ENCODE results near the gene TFAM. TPM values are rescaled to one million over a fixed set of nuclear protein-coding genes. Genes with fewer than 3 reads are reported as not detected.

The TFAM gene
- total RNA-seq, 1 donor from 2014 or later, result 26.4 TPM

GRCh38 chr10:58362027-58362789, 23.0 kb upstream of the TFAM start:
- ATAC-seq (ENCODE audit: poor library complexity), result no peak
- DNase-seq, result no peak
- intact Hi-C loops (cut with DNase I), result no loop called here

DNA sequence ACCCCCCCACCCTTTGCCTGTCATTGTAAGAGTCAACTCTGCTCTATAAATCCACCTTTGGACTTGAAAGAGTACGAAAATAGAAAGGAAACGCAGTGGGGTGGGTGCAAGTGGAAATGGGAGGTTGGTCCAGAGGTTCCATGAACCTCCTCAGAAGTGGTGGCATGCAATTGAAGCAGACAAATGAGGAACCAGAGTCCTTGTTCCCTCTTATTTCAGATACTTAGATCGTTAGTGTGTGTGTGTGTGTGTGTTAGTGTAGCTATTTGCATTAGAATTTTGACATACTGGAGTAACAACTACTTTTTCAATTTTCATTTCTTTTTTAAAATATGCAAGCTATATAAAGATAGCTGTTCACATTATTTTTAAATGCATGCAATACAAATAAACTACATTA, 18.1 kb upstream of the TFAM start:
- DNase-seq (no peak), ATAC-seq (ENCODE audit: poor library complexity) (no peak)
- intact Hi-C loops (cut with DNase I), result no loop called here

DNA sequence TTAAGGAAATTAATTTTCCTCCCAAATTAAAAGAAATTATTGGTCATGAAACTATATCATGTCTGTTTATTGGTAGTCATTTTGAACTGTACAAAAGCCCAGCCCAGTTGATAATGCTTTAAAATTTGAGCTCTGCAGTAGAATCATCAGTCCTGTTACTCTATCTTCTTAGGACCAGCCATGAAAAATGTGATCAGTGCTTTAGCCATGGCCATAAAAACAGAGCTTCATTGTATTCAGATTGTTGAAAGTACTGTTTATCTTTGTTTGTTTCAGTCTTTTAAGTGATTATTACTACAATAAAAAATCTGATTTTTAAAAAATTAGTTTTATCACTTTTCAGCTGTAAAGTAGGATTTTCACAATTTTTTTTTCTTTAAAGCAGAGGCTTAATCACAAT, 13.7 kb upstream of the TFAM start:
- ATAC-seq (ENCODE audit: poor library complexity) (no peak), DNase-seq (no peak)
- intact Hi-C loops (cut with DNase I), result no loop called here

DNA sequence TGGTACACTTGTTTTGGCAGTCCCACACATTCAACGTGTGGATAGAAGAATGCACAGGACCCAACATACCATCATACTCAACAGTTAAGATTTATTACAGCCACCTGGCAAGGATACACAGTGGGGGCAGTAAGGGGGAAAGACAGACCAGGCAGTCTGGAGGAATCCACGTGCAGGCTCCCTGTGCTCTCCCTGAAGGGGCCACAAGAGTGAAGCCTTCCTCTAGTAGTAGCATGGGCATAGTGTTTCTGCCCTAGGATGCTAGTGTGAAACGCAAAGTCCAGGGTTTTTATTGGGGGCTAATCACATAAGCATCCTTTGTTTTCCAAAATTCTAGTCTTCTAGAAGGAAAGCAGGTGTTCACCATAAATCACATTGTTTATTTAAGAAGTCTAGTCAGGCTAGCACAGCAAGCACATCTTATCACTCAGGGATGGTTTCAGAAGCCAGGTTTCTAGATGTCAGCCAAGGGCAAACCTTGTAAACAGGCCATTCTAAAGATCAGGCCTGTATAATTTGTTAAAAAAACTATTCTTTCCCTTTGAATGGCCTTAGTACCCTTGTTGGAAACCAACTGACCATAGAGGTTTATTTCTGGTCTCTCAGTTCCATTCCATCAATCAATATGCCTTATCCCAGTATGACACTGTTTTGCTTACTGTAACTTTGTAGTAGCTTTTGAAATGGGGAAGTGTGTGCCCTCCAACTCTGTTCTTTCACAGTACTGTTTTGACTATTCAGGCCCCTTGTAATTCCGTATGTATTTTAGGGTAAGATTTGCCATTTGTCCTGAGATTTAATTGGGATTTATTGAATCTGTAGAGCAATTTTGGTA, 12.4 kb upstream of the TFAM start:
- DNase-seq, result no peak
- intact Hi-C loops (cut with DNase I), result no loop called here
- peak; percentile 59 for ATAC-seq (ENCODE audit: poor library complexity)

DNA sequence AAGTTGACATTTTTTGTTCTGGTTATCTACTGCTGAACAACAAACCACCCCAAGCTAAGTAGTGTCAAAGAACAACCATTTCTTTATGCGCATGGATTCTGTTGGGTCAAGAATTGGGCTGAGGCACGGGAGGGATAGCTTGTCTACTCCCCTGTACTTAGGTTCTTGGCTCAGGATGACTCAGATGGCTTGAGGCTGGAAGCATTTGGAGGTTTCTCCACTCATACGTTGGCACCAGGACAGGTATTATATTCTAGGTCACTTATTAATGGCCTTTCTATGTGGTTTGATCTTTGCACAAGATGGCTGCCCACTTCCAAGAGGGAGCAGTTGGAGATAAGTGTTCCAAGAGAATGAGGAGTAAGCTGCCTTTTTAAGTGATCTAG, 11.8 kb upstream of the TFAM start:
- DNase-seq (no peak), ATAC-seq (ENCODE audit: poor library complexity) (peak; percentile 20)
- intact Hi-C loops (cut with DNase I), result no loop called here

GRCh38 chr10:58382489-58382995, 2.7 kb upstream of the TFAM start:
- ATAC-seq (ENCODE audit: poor library complexity) (no peak), DNase-seq (no peak)
- intact Hi-C loops (cut with DNase I), result loop anchor here (10.0 kb wide), 1 partner anchor 78 kb away; no protein-coding TSS in a partner anchor

DNA sequence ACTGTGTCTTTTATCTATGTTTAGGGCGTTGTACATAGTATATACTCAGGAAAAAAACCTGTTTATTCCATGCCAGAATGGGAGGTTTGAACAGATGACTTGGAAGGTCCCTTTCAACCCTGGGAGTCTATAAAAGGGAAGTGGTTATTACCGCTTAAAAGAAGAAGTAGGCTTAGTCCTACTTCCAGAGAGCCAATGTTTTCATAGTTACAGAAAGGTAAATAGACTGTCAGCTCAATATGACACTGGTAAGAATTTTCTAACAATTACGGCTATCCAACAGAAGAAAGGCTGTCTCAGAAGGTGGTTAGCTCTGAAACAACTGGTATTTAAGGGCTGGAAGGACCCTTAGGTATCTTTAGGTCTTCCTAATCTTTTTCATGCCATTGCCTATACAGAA, 1.1 kb upstream of the TFAM start:
- peak; percentile 7 for ATAC-seq (ENCODE audit: poor library complexity)
- DNase-seq, result no peak
- intact Hi-C loops (cut with DNase I), result loop anchor here (10.0 kb wide), 1 partner anchor 79 kb away; no protein-coding TSS in a partner anchor

DNA sequence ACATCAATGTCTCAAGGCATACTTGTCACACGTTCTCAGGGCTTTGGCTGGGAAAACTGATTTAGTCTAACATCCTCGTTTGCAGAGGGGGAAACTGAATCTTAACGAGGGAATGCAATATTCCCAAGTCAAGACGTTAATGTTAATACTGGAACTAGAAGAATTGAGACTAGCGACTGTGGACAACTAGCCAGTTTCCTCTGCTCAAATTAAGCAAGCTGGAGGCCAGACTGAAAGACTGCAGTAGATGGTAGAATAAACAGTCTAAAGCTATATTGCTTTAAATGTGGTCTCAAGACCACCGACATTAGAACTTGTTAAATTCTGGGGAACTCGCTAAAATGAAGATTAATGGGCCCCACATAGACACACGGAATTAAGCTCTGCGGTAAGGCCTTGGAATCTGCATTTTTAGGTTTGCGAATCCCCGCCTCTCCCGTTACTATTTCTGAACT, 639 bp upstream of the TFAM start:
- no peak for DNase-seq
- peak; percentile 13 for ATAC-seq (ENCODE audit: poor library complexity)
- intact Hi-C loops (cut with DNase I), result loop anchor here (10.0 kb wide), 1 partner anchor 80 kb away; no protein-coding TSS in a partner anchor

- DNase-seq, result peak; percentile 41
- ATAC-seq (ENCODE audit: poor library complexity), result peak; percentile 6
These were observed 538 bp downstream of the TFAM start for GRCh38 chr10:58385784-58386112.

GRCh38 chr10:58389024-58389423, 3.8 kb downstream of the TFAM start:
- DNase-seq (no peak), ATAC-seq (ENCODE audit: poor library complexity) (no peak)
- intact Hi-C loops (cut with DNase I), result loop anchor here (5.0 to 10.0 kb wide), 2 partner anchors 52 to 84 kb away; partner anchors contain the start of gene UBE2D1

More at GRCh38 chr10:58385784-58386112, 538 bp downstream of the TFAM start:
- intact Hi-C loops (cut with DNase I), result loop anchor here (5.0 to 10.0 kb wide), 2 partner anchors 48 to 81 kb away; partner anchors contain the start of gene UBE2D1

DNA sequence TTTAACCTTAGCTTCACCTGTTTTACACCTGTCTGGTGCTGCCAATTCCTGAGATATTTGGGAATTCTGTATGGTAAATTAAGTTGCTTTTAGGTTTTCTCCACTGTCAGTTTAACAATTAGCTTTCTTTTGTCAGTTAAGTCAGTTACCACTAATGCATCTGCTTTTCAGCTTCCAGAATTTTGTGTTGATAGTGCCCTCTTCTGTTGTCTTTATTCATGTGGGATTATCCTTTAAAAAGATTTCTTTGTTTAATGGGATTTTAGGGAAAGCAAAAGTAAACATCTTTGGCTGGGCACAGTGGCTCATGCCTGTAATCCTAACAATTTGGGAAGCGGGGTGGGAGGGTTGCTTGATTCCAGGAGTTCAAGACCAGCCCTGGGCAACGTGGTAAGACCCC, 8.1 kb downstream of the TFAM start:
- no peak for DNase-seq
- ATAC-seq (ENCODE audit: poor library complexity), result no peak
- intact Hi-C loops (cut with DNase I), result no loop called here

DNA sequence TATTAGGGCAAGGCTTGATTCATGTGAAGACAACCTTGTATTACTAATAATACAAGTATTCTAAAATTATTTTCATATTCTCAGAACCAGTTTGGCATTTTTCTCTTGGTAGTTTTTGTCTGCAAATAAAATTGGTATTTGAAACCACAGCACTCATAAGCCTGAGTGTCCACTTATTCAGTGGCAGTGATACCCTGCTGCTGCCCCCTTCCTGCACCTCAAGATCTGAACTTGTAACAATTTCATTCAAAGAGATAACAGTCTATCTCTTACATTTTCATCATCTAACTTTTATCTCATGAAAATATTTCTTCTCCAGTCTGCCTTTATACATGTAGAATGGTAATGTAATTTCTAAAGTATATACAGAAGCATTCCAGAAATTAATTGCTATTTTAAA, 9.3 kb downstream of the TFAM start:
- ATAC-seq (ENCODE audit: poor library complexity), result no peak
- intact Hi-C loops (cut with DNase I), result no loop called here
- DNase-seq, result no peak

GRCh38 chr10:58396057-58396456, 10.8 kb downstream of the TFAM start:
- intact Hi-C loops (cut with DNase I), result no loop called here
- DNase-seq, result no peak
- no peak for ATAC-seq (ENCODE audit: poor library complexity)

DNA sequence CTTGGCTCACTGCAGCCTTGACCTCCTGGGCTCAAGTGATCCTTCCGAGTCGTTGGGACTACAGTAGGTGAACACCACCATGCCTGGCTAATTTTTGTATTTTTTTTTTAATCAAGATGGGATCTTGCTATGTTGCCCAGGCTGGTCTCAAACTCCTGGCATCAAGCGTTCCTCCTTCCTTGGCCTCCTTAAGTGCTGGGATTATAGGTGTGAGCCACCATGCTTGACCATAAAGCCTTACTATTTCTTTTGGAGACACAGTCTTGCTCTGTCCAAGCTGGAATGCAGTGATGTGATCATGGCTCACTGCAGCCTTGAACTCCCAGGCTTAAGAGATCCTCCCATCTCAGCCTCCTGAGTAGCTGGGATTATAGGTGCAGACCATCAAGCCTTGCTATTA, 12.6 kb downstream of the TFAM start:
- DNase-seq, result no peak
- intact Hi-C loops (cut with DNase I), result no loop called here
- ATAC-seq (ENCODE audit: poor library complexity), result no peak

- intact Hi-C loops (cut with DNase I), result no loop called here
- DNase-seq (no peak), ATAC-seq (ENCODE audit: poor library complexity) (no peak)
These were observed 14.2 kb downstream of the TFAM start for GRCh38 chr10:58399410-58399809.

DNA sequence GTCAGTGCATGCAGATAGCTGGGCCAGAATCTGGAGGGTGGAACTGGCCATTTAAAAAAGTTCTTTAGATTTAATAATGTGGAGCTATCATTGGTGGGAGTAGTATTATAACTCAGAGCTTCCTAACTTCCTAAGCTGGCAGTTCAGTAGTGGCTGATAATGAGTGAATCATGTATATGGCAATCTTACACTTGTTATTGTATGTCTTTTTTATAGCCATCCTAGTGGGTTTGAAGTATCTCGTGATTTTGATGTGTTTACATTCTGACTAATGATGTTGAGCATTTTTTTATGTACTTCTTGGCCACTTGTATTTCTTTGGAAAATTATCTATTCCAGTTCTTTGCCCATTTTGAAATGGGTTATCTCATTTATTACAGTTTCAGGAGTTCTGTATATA, 15.4 kb downstream of the TFAM start:
- DNase-seq (no peak), ATAC-seq (ENCODE audit: poor library complexity) (no peak)
- intact Hi-C loops (cut with DNase I), result no loop called here

DNA sequence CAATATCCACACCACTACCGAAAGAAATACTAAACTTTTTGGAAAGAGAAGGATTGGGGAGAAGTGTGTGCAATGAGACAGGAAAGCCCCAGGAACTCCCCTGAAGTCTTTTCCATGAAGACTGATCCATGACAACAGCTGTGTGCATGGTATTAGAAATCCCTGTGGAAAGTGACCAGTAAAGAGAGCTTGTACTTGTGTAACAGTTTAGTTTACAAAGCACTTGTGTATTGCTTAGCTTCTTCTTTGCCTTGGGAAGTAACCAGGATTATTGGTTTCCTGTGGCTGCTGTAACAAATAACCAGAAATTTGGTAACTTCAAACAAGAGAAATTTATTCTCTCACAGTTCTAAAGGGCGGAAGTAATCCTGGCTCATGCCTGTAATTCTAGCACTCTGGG, 18.8 kb downstream of the TFAM start:
- intact Hi-C loops (cut with DNase I), result no loop called here
- no peak for DNase-seq
- ATAC-seq (ENCODE audit: poor library complexity), result no peak

DNA sequence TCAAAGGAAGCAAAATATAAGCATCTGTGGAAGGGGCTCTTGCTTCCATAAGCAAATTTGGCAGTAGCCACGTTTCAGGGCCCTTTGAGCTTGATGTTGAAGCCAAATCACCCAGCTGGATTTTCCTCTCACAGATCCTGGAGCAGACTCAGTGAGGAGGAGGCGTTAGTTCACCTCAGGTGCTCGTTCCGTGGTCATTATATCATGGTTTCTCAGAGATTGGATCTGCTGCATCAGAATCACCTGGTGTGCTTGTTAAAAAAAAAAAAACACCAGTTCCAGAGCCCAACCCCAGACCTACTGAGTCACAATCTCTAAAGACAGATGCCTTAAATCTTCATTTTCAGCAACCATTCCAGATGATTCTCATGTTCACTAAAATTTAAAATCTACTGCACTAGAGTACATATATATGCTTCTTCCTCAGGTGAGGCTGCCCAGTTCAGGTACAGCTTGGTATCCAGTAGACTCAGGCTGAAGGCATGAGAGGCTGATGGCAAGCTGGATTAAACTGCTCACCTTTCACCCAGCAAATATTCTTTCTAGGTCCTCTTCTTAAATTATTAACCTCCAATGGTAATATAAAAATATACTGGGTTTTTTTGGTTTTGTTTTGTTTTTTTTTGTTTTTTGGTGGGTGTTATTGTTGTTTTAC, 24.9 kb downstream of the TFAM start:
- DNase-seq, result no peak
- intact Hi-C loops (cut with DNase I), result no loop called here
- no peak for ATAC-seq (ENCODE audit: poor library complexity)

DNA sequence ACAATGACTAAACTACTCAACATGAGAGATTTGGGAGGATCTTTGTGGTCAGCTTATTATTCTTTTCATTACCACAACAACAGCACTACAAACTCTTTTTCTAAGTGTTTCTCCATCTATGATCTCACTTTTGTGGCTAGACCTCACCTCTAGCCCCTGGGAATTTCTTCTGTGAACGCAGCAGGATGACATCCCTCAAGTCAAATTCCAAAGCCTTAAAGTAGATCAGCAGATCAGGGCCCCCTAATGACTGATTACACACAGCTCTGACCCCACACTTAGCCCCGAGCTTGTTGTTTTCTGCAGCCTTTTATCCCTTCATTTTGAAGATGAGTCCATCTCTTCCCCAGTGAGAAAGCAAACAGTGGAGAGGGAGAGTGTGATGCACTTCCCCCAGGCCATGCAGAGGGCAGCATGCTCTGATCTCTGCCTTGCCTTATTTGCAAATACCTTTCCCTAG, 27.3 kb downstream of the TFAM start:
- intact Hi-C loops (cut with DNase I), result no loop called here
- no peak for ATAC-seq (ENCODE audit: poor library complexity)
- no peak for DNase-seq

Measured in Right ventricle myocardium superior (tissue), 1 donor.